Nephron (organoid): ENCODE data around the gene MYO1D.

Source experiments
- H3K27ac Mint-ChIP-seq, 3 experiments: 2 replicates each; pipeline ENCODE4 v1.8.0; 2020; ENCODE audit warnings: mixed read lengths in 3 of 3, mild to moderate bottlenecking in 2 of 3, moderate library complexity in 1 of 3
- H3K27me3 Mint-ChIP-seq: 2 replicates; pipeline ENCODE4 v1.8.0; 2021; ENCODE audit warnings: low read depth, mild to moderate bottlenecking, moderate library complexity, mixed read lengths
- H3K36me3 Mint-ChIP-seq: 2 replicates; pipeline ENCODE4 v1.8.0; 2020; ENCODE audit warnings: low read depth, mixed read lengths
- H3K4me1 Mint-ChIP-seq: 2 replicates; pipeline ENCODE4 v1.8.0; 2020; ENCODE audit warnings: mixed read lengths
- H3K4me3 Mint-ChIP-seq, 3 experiments: 2 replicates each; pipeline ENCODE4 v1.8.0; 2020; ENCODE audit warnings: mild to moderate bottlenecking in 3 of 3, mixed read lengths in 3 of 3, moderate library complexity in 2 of 3
- H3K9me3 Mint-ChIP-seq: 2 replicates; pipeline ENCODE4 v1.8.0; 2020; ENCODE audit warnings: mixed read lengths
- TF ChIP-seq, protein P1 (sequence below), 3 experiments: fragments of 200-600 bp; sonication (generic); IDR thresholded peaks; one replicate each; pipeline ENCODE4 v1.5.0; 2021; ENCODE audit warnings: antibody characterized with exemption in 3 of 3; ENCODE audit not compliant: unreplicated experiment in 3 of 3

The MYO1D gene

DNA sequence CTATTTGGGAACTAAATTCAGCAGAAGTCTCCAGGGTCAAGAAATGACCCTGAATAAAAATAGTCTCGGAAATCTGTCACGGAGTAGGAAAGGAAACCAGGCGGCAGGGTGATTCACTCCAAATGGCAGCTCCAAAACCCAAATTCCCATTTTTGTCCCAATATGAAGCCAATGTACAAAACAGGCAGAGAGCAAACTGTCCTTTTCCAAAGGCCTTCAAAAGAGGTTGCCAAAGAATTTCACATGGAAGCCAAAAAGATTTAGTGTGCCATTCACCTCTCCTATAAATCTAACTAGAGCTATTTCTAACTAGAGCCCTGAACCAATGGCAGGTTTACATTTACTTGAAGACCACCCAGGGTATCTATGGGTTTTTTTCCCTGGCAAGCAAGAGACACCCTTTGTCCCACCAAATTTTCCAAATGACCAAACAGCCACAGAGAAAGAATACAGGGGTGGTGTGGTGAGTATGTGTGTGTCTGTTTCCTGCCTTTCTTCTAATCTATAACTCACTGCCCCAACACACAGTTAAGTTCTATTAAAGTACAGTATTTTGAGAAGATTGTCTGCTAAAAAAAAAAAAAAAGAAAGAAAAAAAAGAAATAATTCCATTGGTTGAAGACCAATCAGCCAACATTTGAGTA is 6.8 kb downstream of the MYO1D start:
- Mint-ChIP-seq H3K27me3 (peaks cover 18% of the 10 kb centered on the region), H3K4me1 (peaks cover 6% of the 10 kb centered on the region), H3K4me3 (no peak overlapping the region), H3K9me3 (no peaks in the 10 kb centered on the region), H3K36me3 (no peaks in the 10 kb centered on the region), H3K27ac (peak overlapping the region in 1 of 3 experiments; percentile 16)
- TF ChIP-seq, protein P1, sequence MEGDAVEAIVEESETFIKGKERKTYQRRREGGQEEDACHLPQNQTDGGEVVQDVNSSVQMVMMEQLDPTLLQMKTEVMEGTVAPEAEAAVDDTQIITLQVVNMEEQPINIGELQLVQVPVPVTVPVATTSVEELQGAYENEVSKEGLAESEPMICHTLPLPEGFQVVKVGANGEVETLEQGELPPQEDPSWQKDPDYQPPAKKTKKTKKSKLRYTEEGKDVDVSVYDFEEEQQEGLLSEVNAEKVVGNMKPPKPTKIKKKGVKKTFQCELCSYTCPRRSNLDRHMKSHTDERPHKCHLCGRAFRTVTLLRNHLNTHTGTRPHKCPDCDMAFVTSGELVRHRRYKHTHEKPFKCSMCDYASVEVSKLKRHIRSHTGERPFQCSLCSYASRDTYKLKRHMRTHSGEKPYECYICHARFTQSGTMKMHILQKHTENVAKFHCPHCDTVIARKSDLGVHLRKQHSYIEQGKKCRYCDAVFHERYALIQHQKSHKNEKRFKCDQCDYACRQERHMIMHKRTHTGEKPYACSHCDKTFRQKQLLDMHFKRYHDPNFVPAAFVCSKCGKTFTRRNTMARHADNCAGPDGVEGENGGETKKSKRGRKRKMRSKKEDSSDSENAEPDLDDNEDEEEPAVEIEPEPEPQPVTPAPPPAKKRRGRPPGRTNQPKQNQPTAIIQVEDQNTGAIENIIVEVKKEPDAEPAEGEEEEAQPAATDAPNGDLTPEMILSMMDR (IDR thresholded peaks at IDR 0.05; ENCODE audit: unreplicated experiment in 3 of 3): no peak

DNA sequence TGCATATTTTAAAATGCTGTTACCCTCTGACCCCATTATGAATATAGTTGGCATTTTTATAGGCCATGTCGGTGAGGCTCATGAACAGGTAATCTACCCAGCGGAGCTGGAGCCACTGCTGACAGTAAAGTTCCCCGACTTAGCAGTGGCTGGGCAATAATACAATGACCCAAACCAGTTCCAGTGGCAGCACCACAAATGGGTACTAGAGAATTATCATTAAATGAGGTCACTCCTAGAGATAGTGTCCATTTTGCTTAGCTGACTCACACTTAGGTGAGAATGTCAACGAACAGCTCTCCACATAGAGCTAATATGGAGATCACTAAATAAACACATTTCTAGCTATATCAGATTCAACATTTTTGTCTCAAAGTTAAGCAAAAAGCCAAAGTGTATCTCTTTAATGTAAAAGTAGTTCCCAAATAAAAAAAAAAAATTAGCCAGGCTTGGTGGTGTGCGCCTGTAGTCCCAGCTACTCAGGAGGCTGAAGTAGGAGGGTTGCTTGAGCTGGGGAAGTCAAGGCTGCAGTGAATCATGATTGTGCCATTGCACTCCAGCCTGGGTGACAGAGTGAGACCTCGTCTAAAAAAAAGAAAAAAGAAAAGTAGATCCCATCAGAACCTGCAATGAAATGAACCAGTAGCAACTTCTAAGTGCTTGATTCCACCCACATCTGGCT is 7.4 kb downstream of the MYO1D start:
- Mint-ChIP-seq H3K9me3 (no peaks in the 10 kb centered on the region), H3K27me3 (peaks cover 14% of the 10 kb centered on the region), H3K4me3 (no peak overlapping the region), H3K4me1 (peaks cover 6% of the 10 kb centered on the region), H3K27ac (peak overlapping the region in 1 of 3 experiments; percentile 16), H3K36me3 (no peaks in the 10 kb centered on the region)
- TF ChIP-seq, protein P1 (IDR thresholded peaks at IDR 0.05; ENCODE audit: unreplicated experiment in 3 of 3): no peak

DNA sequence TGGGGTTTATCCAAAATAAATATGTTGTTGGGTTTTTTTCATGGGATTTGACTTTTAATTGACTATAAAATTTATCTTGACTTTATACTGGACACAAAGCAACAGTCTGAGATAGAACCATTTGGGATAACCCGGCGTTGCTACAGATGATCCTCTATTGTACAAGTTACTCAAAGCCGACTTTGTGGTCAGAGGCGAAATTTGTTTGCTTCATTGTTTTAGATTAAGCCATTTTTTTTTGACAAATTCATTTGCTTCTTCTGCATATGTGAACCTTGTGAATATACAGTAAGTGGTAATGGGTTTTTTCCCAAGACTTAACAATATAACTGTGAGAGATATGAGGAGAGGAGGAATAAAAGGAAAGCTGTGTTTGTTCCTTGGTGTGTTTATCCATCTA is 11.8 kb downstream of the MYO1D start:
- Mint-ChIP-seq H3K27ac (no peak overlapping the region), H3K4me1 (peaks cover 5% of the 10 kb centered on the region), H3K4me3 (no peak overlapping the region), H3K27me3 (no peaks in the 10 kb centered on the region), H3K9me3 (no peaks in the 10 kb centered on the region), H3K36me3 (no peaks in the 10 kb centered on the region)
- TF ChIP-seq, protein P1 (IDR thresholded peaks at IDR 0.05; ENCODE audit: unreplicated experiment in 3 of 3): no peak

DNA sequence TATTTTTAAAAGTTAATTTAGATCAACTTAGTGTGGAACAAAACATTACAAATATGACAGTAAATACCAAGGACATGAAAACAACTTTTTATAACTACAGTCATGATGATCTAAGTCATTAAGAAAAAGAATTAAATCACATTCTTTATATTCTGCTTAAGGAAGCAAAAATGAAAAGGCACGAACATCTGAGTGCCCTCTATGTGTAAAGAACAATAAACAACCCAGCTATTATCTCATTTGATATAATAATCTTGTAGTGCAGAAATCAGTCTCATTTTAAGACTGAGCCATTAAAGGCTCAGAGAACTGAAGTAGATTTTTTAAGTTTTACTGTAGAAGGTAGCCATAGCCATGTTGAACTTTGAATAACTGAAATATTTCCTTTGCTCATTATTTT is 13.4 kb downstream of the MYO1D start:
- Mint-ChIP-seq H3K4me3 (no peak overlapping the region), H3K27ac (no peak overlapping the region), H3K9me3 (no peaks in the 10 kb centered on the region), H3K36me3 (no peaks in the 10 kb centered on the region), H3K27me3 (no peaks in the 10 kb centered on the region), H3K4me1 (no peaks in the 10 kb centered on the region)
- TF ChIP-seq, protein P1 (IDR thresholded peaks at IDR 0.05; ENCODE audit: unreplicated experiment in 3 of 3): no peak

DNA sequence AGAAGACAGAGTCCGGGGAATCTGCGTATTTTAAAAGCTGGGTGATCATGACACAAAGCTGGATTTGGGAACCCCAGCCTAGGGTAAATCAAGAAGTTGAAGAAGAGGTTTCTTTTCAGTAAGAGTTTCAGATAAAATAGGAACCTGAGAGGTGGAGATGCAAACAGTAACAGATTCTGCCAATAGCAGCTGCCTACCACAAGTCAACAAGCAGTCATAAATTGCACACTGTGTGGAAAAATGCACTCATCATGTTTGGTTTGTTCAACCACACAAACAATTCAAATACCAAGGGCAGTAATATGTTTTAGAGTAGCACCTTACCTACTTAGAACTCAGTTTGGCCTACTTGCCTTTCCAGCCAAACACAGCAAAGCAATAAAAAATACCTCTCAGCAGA is 14.0 kb downstream of the MYO1D start:
- TF ChIP-seq, protein P1 (IDR thresholded peaks at IDR 0.05; ENCODE audit: unreplicated experiment in 3 of 3): no peak
- Mint-ChIP-seq H3K36me3 (no peaks in the 10 kb centered on the region), H3K4me3 (no peak overlapping the region), H3K27ac (no peak overlapping the region), H3K9me3 (no peaks in the 10 kb centered on the region), H3K27me3 (no peaks in the 10 kb centered on the region), H3K4me1 (no peaks in the 10 kb centered on the region)

DNA sequence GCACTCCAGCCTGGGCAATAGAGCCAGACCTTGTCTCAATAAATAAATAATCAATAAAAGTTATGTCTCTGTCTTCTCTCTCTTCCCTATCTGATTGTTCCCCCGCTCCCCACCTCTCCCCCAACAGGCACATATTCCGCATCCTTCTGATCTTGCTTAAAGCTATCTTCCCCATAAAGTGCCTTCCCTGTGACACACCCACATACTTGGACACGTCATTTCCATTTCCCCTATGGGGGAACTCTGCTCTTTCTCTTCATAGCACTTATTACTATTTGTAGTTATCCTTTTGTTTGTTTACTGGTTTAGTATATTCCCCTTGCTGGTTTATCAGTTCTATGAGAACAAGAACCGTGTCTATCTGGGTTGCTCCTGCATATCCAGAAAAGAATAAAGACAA is 14.9 kb downstream of the MYO1D start:
- TF ChIP-seq, protein P1 (IDR thresholded peaks at IDR 0.05; ENCODE audit: unreplicated experiment in 3 of 3): no peak
- no peaks in the 10 kb centered on the region for H3K36me3 Mint-ChIP-seq
- H3K27ac Mint-ChIP-seq: no peak overlapping the region
- no peaks in the 10 kb centered on the region for H3K4me1 Mint-ChIP-seq
- H3K9me3 Mint-ChIP-seq: no peaks in the 10 kb centered on the region
- H3K4me3 Mint-ChIP-seq: no peak overlapping the region
- no peaks in the 10 kb centered on the region for H3K27me3 Mint-ChIP-seq
